DND-41 (cell line): ENCODE results near the gene STAB2.

Experiments
- ATAC-seq: fragments of 200-7000 bp; cut with Tn5 transposase; 3 replicates; pipeline ENCODE4 v1.9.1; 2021; ENCODE audit warnings: low read depth; ENCODE audit not compliant: insufficient read depth
- DNase-seq: peaks from one replicate; pipeline ENCODE4 v3.0.0-alpha.2; 2020
- H2AFZ ChIP-seq: 2 replicates; pipeline ENCODE4 v1.6.0; 2012; ENCODE audit warnings: low read depth, low read length
- H3K27ac ChIP-seq: 2 replicates; pipeline ENCODE4 v1.5.1; 2012; ENCODE audit warnings: low read length, inconsistent platforms
- H3K27me3 ChIP-seq: fragments of 200-600 bp; sonication (generic); 2 replicates; pipeline ENCODE4 v1.6.0; 2012; ENCODE audit warnings: low read length, mild to moderate bottlenecking, inconsistent platforms; ENCODE audit not compliant: insufficient read depth, poor library complexity
- H3K36me3 ChIP-seq: 2 replicates; pipeline ENCODE4 v1.5.1; 2012; ENCODE audit warnings: low read length, inconsistent platforms; ENCODE audit not compliant: insufficient read depth
- H3K4me1 ChIP-seq: 2 replicates; pipeline ENCODE4 v1.5.1; 2012; ENCODE audit warnings: mild to moderate bottlenecking, low read length; ENCODE audit not compliant: insufficient read depth
- H3K4me2 ChIP-seq: 2 replicates; pipeline ENCODE4 v1.6.0; 2012; ENCODE audit warnings: mild to moderate bottlenecking, moderate library complexity, low read length, inconsistent platforms; ENCODE audit not compliant: insufficient read depth
- H3K4me3 ChIP-seq, 2 experiments: fragments of 200-600 bp in 1 of 2; shearing (Covaris generic) in 1 of 2; 2 replicates each; pipeline ENCODE4 v1.5.1; 2012 to 2016; ENCODE audit warnings: inconsistent platforms in 2 of 2, low read length in 2 of 2, mild to moderate bottlenecking in 2 of 2, low read depth in 1 of 2, moderate library complexity in 1 of 2
- H3K79me2 ChIP-seq: 2 replicates; pipeline ENCODE4 v1.6.0; 2012; ENCODE audit warnings: low read length, inconsistent platforms; ENCODE audit not compliant: insufficient read depth
- H3K9ac ChIP-seq: 2 replicates; pipeline ENCODE4 v1.6.0; 2012; ENCODE audit warnings: low read depth, mild to moderate bottlenecking, inconsistent platforms, low read length, moderate library complexity
- H3K9me3 ChIP-seq: 2 replicates; pipeline ENCODE4 v1.5.1; 2012; ENCODE audit warnings: low read length, moderate library complexity, mild to moderate bottlenecking, inconsistent platforms; ENCODE audit not compliant: insufficient read depth, severe bottlenecking
- H4K20me1 ChIP-seq: 2 replicates; pipeline ENCODE4 v1.6.0; 2012; ENCODE audit warnings: low read length; ENCODE audit not compliant: insufficient read depth
- CTCF ChIP-seq: IDR thresholded peaks from 2 replicates; pipeline ENCODE4 v1.5.1; 2012; ENCODE audit warnings: borderline replicate concordance, low read length, moderate library complexity, mild to moderate bottlenecking; ENCODE audit not compliant: poor library complexity, severe bottlenecking; ENCODE audit errors: extremely low read depth
- EZH2 ChIP-seq: IDR thresholded peaks from 3 replicates; pipeline ENCODE4 v1.6.1; 2012; ENCODE audit warnings: borderline replicate concordance, low read depth, mild to moderate bottlenecking, moderate library complexity, low read length, inconsistent platforms; ENCODE audit not compliant: severe bottlenecking

STAB2 gene

DNA sequence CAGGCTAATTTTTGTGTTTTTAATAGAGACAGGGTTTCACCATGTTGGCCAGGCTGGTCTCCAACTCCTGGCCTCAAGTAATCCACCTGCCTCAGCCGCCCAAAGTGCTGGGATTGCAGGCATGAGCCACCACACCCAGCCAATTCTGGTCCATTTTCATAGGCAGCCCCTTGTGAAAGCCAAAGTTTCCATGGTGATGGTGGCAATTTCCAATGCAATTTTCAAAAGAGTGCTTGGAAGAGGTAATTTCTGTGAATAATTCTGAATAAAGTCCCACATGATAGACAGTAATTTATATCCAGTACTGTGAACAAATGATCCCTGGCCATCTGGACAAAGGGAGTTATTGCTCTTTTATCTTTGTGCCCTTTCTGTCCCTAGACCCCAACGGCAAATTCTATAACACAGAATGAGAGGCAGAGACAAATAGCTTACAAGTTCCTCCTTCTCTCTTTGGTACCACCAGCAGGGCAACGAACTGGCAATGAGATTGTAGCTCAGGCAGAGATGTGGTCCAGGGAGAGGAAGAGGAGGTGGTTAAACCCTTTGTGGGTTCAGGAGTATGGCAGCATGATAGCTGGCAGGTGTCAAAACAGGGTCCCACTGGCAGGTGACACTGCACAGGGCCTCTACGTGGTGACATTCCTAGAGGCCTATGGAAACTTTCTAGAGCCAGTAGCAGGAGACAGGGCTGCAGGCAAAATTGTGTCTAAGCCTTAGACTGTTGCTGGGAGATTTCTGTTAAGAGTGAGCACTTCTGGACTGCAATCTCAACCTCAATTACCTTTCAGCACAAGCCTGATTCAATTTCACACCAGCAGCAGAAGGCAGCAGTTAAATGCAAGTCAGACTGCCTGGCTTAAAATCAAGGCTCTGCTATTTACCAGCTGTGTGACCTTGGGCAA is 207.5 kb downstream of the STAB2 start:
- DNase-seq, result peak; percentile 5
- Histone ChIP-seq H3K4me1 (no peaks in the 10 kb centered on the region), H4K20me1 (no peaks in the 10 kb centered on the region), H3K27me3 (peaks cover 2% of the 10 kb centered on the region), H2AFZ (no peak overlapping the region), H3K36me3 (no peaks in the 10 kb centered on the region), H3K9me3 (no peaks in the 10 kb centered on the region), H3K4me3 (no peak overlapping the region), H3K9ac (no peak overlapping the region), H3K4me2 (no peak overlapping the region), H3K79me2 (no peaks in the 10 kb centered on the region), H3K27ac (no peak overlapping the region)
- TF ChIP-seq CTCF (no peak), EZH2 (no peak)
- no peak for ATAC-seq

DNA sequence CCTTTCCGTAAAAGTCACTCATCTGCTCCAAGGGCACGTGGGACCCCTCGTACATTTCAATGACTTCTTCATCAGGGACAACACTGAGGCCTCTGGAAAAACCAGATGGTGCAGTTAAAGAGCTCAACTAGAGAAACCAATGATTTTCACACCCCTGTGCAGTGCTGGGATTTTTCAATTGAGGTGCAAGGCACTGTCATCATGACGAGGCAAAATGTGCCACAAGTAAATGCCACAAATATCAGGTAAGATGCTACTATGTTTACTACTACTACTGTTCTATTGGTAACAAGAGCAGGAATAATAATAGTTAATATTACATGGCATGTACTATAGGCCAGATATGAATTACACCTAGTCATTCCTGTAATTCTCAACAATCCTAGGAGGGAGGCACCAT is 211.5 kb downstream of the STAB2 start:
- Histone ChIP-seq H4K20me1 (no peaks in the 10 kb centered on the region), H3K4me3 (no peak overlapping the region), H3K9ac (no peak overlapping the region), H3K79me2 (no peaks in the 10 kb centered on the region), H3K9me3 (no peaks in the 10 kb centered on the region), H3K27me3 (peaks cover 6% of the 10 kb centered on the region), H3K4me2 (no peak overlapping the region), H2AFZ (no peak overlapping the region), H3K4me1 (no peaks in the 10 kb centered on the region), H3K27ac (no peak overlapping the region), H3K36me3 (no peaks in the 10 kb centered on the region)
- TF ChIP-seq CTCF (no peak), EZH2 (no peak)
- DNase-seq, result no peak
- ATAC-seq, result no peak

DNA sequence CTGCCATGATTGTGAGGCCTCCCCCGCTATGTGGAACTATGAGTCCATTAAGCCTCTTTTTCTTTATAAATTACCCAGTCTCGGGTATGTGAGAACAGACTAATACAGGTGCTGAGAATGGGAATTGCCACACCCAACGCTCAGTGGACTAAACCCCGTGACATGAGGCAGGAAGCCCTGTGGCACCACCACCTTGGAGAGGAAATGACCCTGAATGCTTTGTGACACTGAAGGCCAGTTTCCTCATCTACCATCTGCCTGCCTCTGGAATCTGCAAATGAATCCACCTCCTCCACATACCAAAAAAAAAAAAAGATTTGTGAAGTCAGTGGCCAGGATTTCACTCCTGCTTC is 212.4 kb downstream of the STAB2 start:
- ATAC-seq, result no peak
- H3K9me3 ChIP-seq, result no peaks in the 10 kb centered on the region
- no peaks in the 10 kb centered on the region for H3K4me1 ChIP-seq
- TF ChIP-seq EZH2 (no peak), CTCF (no peak)
- H2AFZ ChIP-seq, result no peak overlapping the region
- no peak overlapping the region for H3K27ac ChIP-seq
- no peaks in the 10 kb centered on the region for H4K20me1 ChIP-seq
- no peak for DNase-seq
- no peak overlapping the region for H3K4me2 ChIP-seq
- no peak overlapping the region for H3K9ac ChIP-seq
- H3K79me2 ChIP-seq, result no peaks in the 10 kb centered on the region
- no peaks in the 10 kb centered on the region for H3K36me3 ChIP-seq
- peaks cover 6% of the 10 kb centered on the region for H3K27me3 ChIP-seq
- H3K4me3 ChIP-seq, result no peak overlapping the region
